D721Med (cell line): ENCODE results near the gene KCNH4.
"Not testable (repeated sequence)": the region's sequence is repeated elsewhere in the genome, so short reads cannot be mapped to it uniquely, and the experiment has no call there.

Experiments used
- DNase-seq: peaks from one replicate; pipeline ENCODE4 v3.0.0; 2011; ENCODE audit warnings: low spot score; ENCODE audit not compliant: insufficient read length
- FAIRE-seq: peaks from 2 replicates; lab custom pipeline; 2011; peaks lifted over from hg19 to GRCh38; lab: Jason Lieb, UNC
- CTCF ChIP-seq: IDR thresholded peaks from 2 replicates; pipeline ENCODE4 v1.5.1; 2012; ENCODE audit warnings: mild to moderate bottlenecking, control low read depth; ENCODE audit not compliant: insufficient read depth; ENCODE audit errors: missing control alignments

The KCNH4 gene

GRCh38 chr17:42214156-42214555 is 33.2 kb upstream of the KCNH4 start:
- no peak for FAIRE-seq
- DNase-seq, result no peak
- TF ChIP-seq CTCF, result no peak

- no peak for DNase-seq
- no peak for FAIRE-seq
- no peak for TF ChIP-seq CTCF
Observed at GRCh38 chr17:42212382-42212781, 31.4 kb upstream of the KCNH4 start.

DNA sequence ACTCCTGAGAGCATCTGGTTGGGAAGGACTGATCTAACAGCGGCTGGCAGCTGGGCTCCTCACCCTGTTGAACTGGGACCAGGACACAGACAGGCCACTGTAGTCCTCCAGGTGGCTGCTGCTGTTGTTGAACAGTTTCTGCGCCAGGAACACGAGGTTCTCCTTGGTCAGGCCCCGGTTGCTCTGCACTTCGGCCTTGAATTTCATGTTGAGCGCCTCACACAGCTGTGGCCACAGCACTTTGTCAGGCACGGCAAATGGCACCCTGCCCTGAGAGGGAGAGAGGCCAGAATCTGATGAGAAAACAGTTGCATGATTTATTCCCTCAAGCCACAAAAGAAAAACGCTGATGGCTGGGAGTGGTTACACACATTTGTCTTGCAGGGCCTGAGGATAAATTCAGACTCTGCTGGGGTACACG is 31.0 kb upstream of the KCNH4 start:
- DNase-seq, FAIRE-seq: not testable (repeated sequence)

- TF ChIP-seq CTCF, result no peak
- FAIRE-seq (no peak), DNase-seq (no peak)
Observed at GRCh38 chr17:42210046-42210445, 29.1 kb upstream of the KCNH4 start.

GRCh38 chr17:42206153-42206612 is 25.2 kb upstream of the KCNH4 start:
- not testable (repeated sequence) for FAIRE-seq, DNase-seq

GRCh38 chr17:42203354-42203753 is 22.4 kb upstream of the KCNH4 start:
- FAIRE-seq (no peak), DNase-seq (no peak)
- TF ChIP-seq CTCF, result no peak

DNA sequence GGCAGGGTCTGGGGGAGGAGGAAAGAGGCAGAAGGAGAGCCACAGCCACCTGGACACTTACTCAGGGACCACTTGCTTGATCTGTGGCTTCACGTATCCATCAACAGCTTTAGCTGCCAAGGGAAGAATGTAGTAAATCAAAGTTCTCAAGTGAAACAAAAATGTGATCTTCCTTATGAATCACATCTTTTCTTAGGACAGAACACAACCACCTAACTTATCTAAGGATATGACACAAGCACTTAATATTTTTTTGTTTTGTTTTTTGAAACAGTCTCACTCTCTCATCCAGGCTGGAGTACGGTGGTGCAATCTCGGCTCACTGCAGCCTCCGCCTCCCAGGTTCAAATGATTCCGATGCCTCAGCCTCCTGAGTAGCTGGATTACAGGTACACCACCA is 21.8 kb upstream of the KCNH4 start:
- no peak for TF ChIP-seq CTCF
- DNase-seq (no peak), FAIRE-seq (no peak)

- FAIRE-seq, result no peak
- TF ChIP-seq CTCF, result no peak
- no peak for DNase-seq
Observed at GRCh38 chr17:42202159-42202558, 21.2 kb upstream of the KCNH4 start.
